Stimulated activated CD8-positive, alpha-beta memory T cell treated with anti-CD3 and anti-CD28 coated beads, Interleukin-7, amount 100 ng/mL, for 1 hour (primary cell): Measurements from ENCODE around the gene STK36.

ENCODE experiments used
- DNase-seq, 2 donors: peaks; one replicate each; pipeline ENCODE4 v3.0.0-alpha.2; 2020; ENCODE audit warnings: low read depth in 2 of 2

Gene STK36

GRCh38 chr2:218720048-218721041 is 48.5 kb downstream of the STK36 start:
- DNase-seq, result no peak

GRCh38 chr2:218721488-218721887 is 49.6 kb downstream of the STK36 start:
- no peak for DNase-seq

DNA sequence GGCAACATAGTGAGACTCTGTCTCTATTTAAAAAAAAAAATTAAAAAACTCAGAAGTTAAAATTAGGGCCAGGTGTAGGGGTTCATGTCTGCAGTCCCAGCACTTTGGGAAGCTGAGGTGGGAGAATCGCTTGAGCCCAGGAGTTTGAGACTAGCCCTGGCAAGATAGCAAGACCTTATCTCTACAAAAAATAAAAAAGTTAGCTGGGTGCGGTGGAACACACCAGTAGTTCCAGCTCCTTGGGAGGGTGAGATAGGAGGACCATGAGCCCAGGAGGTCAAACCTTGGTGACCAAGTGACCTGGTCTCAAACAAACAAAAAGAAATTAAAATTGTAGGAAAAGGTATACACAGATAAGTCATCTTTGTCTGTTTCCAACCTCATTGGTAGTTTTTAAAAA is 50.0 kb downstream of the STK36 start:
- DNase-seq, result no peak

DNA sequence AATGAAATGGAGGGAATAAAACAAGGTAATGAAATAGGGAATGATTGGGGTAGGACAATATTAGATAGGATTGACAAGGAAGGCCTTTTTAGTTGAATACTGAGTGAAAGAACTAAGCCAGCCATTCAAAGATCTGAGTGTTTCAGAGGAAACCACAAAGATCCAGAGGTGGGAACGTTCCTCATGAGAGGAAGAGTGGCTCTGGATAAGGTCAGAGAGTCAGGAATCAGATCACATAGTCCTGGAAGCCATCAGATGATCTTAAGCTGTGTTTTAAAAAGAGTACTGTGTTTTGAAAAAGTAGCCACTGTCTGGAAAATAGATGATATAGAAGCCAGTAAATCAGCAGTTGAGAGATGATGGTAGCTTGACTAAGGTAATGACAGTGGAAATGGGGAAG is 50.5 kb downstream of the STK36 start:
- no peak for DNase-seq

GRCh38 chr2:218722876-218723785 is 51.2 kb downstream of the STK36 start:
- DNase-seq, result no peak

- no peak for DNase-seq
These were observed 54.2 kb downstream of the STK36 start for GRCh38 chr2:218726004-218726574.

GRCh38 chr2:218727502-218728165 is 55.7 kb downstream of the STK36 start:
- DNase-seq, result no peak

GRCh38 chr2:218729640-218730039 is 57.8 kb downstream of the STK36 start:
- no peak for DNase-seq

- DNase-seq, result no peak
These were observed 60.3 kb downstream of the STK36 start for GRCh38 chr2:218732052-218732760.

DNA sequence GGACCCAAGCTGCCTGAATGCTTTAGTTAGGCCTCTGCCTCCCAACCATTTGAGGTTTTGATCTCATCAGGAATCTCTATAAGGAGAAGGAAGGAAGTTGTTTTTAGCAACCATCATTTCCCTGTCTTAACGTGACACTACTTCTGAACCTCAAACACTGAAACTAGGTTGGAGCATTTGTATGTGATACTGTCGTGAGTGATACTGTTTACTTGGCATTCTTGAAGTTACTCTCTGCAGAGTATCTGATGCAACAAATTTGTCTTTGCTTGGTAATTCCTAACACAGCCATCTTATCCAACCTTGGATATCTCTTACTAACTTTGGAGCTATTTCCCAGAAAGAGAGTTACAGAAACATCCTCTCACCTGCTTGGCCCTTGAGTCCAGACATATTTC is 60.9 kb downstream of the STK36 start:
- DNase-seq, result no peak

GRCh38 chr2:218733171-218734021 is 61.5 kb downstream of the STK36 start:
- no peak for DNase-seq

DNA sequence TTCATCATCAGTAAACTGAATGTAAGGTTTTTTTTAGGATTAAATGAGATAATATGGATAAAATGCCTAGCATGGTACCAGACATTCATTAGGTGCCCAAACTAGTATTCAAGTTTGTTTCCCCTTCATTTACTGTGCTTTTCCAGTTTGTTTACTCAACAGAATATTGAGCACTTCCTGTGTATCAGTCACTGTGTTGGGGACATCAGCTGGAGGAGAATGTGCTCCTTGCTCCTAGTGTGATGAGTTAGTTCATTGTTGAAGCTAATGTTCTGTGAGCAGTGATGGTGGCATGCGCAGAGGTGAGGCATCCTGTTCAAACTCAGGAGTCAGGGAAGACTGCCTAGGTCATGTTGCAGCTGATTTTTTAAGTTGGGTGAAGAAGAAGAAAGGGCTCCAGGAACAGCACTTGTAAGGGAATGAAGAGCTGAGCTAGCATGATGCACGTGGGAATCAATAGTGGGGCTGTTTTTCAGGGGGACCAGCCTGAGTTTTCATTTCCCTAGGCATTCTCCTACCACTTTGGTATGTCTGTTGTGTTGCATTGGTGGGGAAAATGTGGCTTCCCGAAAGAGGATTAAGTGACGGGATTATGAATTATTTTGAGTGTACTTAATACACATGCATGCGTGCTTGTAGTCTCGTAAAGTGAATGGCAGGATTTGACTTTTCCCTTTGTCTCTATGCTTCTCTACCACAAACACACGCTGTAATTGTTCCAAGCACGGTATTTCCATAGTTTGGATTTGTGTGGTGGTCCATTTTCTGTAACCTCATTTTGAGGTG is 62.5 kb downstream of the STK36 start:
- no peak for DNase-seq

GRCh38 chr2:218736531-218736930 is 64.6 kb downstream of the STK36 start:
- no peak for DNase-seq

GRCh38 chr2:218743068-218743467 is 71.2 kb downstream of the STK36 start:
- DNase-seq, result no peak

DNA sequence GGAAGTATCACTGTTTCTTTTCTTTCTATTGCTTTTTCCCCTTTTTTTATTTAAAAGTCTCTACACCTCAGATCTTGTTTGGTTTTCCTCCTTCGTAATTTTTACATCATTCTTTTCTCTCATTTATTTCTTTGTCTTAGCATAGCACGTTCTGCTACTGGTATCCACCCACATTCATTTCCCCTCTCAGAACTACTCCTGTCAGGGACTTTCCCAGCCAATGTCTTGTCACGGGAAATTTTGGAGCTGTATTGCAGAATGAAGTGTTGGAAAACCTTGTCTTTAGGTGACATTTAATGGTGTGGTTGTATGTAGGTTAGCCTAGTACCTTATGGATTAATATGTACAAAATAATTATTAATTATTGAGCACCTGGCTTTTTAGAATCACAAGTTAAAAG is 72.7 kb downstream of the STK36 start:
- no peak for DNase-seq

- no peak for DNase-seq
These were observed 73.3 kb downstream of the STK36 start for GRCh38 chr2:218745160-218745558.

- DNase-seq, result no peak
These were observed 73.9 kb downstream of the STK36 start for GRCh38 chr2:218745559-218746469.

GRCh38 chr2:218746470-218746795 is 74.5 kb downstream of the STK36 start:
- no peak for DNase-seq
